Thyroid gland (tissue), 4 donors: ENCODE results near the gene PMM2. TPM values are rescaled to one million over a fixed set of nuclear protein-coding genes. Genes with fewer than 3 reads are reported as not detected.

Experiments
- DNase-seq, 2 donors: peaks; one replicate each; pipeline ENCODE4 v3.0.0-alpha.2; 2019
- H3K27ac ChIP-seq, 3 donors: fragments of 200-600 bp; sonication (generic); 1 replicate in 2 of 3; 2 replicates in 1 of 3; pipeline ENCODE4 v1.5.1; 2016 to 2019; ENCODE audit warnings: mild to moderate bottlenecking in 1 of 3, moderate library complexity in 1 of 3
- H3K27me3 ChIP-seq: fragments of 200-600 bp; sonication (generic); one replicate; pipeline ENCODE4 v1.5.1; 2019
- H3K36me3 ChIP-seq, 2 donors: fragments of 200-600 bp; sonication (generic); one replicate each; pipeline ENCODE4 v1.5.1; 2016 to 2019
- H3K4me1 ChIP-seq, 2 donors: fragments of 200-600 bp; sonication (generic); one replicate each; pipeline ENCODE4 v1.5.1; 2017 to 2019
- H3K4me3 ChIP-seq, 3 donors: fragments of 200-600 bp; sonication (generic); replicated peaks in 1 of 3; 1 replicate in 2 of 3; 2 replicates in 1 of 3; pipeline ENCODE4 v1.5.1; 2016; ENCODE audit warnings: mild to moderate bottlenecking in 1 of 3
- H3K9me3 ChIP-seq: fragments of 200-600 bp; sonication (generic); one replicate; pipeline ENCODE4 v1.5.1; 2017
- CTCF ChIP-seq, 6 experiments: fragments of 200-600 bp in 3 of 6; fragments of 450-650 bp in 3 of 6; sonication (generic) in 3 of 6; IDR thresholded peaks; one replicate each; pipeline ENCODE4 v1.5.1; 2016 to 2019; ENCODE audit warnings: antibody characterized with exemption in 6 of 6, mild to moderate bottlenecking in 2 of 6, inconsistent platforms in 1 of 6, moderate library complexity in 1 of 6
- POLR2A ChIP-seq, 2 donors: fragments of 450-650 bp; IDR thresholded peaks; one replicate each; pipeline ENCODE4 v1.6.1; 2017; ENCODE audit warnings: antibody characterized with exemption in 2 of 2, mild to moderate bottlenecking in 2 of 2, moderate library complexity in 1 of 2
- WGBS, 2 donors: methylation state at CpG; one replicate each; pipeline ENCODE4 v1.1.5; 2017; 5-methylcytosine and 5-hydroxymethylcytosine counted together
- intact Hi-C: fragments of 100-400 bp; cut with DNase I; formaldehyde crosslinking; loops from one replicate; pipeline ENCODE4 v1.15.1; 2023
- total RNA-seq, 4 donors: library from RNA; depleted of rRNA; stranded (reverse); fragments of >200 nt; gene quantifications; one replicate each; pipeline ENCODE4 v1.2.3, GENCODE V29; 2016

PMM2 gene
- total RNA-seq, 4 donors from 2014 or later: 26.2 to 49.6 (median 30.8) TPM

- Histone ChIP-seq H3K36me3 (peaks cover 40 to 43% of the 10 kb centered on the region in 2 donors), H3K4me1 (peaks cover 0 to 12% of the 10 kb centered on the region in 2 donors), H3K9me3 (no peaks in the 10 kb centered on the region), H3K27me3 (no peaks in the 10 kb centered on the region), H3K27ac (no peak overlapping the region), H3K4me3 (no peak overlapping the region)
- no peak for TF ChIP-seq CTCF (IDR thresholded peaks at IDR 0.05)
- no peak for TF ChIP-seq POLR2A (IDR thresholded peaks at IDR 0.05)
- intact Hi-C loops: loop anchor here (5.0 kb wide), 1 partner anchor 323 kb away; no protein-coding TSS in a partner anchor
- no peak for DNase-seq
- 87 to 94% methylated on average over 5 of the region's 5 CpGs for WGBS, 2 donors
Observed at GRCh38 chr16:8890549-8890921, 92.9 kb downstream of the PMM2 start.

- Histone ChIP-seq H3K27ac (no peak overlapping the region), H3K9me3 (no peaks in the 10 kb centered on the region), H3K4me3 (no peak overlapping the region), H3K27me3 (no peaks in the 10 kb centered on the region), H3K4me1 (peaks cover 0 to 3% of the 10 kb centered on the region in 2 donors), H3K36me3 (peaks cover 56 to 59% of the 10 kb centered on the region in 2 donors)
- TF ChIP-seq CTCF (IDR thresholded peaks at IDR 0.05) (no peak), POLR2A (IDR thresholded peaks at IDR 0.05) (no peak)
- no peak for DNase-seq
- intact Hi-C loops: loop anchor here (5.0 kb wide), 1 partner anchor 325 kb away; no protein-coding TSS in a partner anchor
- 79 to 86% methylated on average over 14 to 16 of the region's 16 CpGs for WGBS, 2 donors
Observed at GRCh38 chr16:8892101-8892575, 94.5 kb downstream of the PMM2 start.

DNA sequence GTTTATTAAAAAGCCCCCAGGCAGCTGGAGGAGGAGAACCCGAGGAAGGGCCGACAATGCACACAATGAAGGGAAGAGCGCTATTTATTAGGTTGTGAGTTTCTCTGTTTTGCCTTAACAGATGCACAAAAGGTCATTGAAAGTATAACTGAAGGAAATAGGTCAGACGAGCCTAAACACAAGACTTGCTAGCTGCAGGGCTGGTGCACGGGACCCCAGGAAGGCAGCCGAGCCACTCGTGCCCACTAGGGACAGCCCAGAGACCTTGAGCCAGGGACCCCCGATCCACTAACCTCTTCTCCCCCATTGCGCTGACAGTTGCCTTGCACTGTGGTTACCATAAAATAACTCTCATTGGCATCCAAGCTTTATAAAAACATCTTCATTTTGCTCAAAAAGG is 95.8 kb downstream of the PMM2 start:
- peaks cover 67 to 70% of the 10 kb centered on the region in 2 donors for H3K36me3 ChIP-seq
- DNase-seq: no peak
- no peaks in the 10 kb centered on the region for H3K9me3 ChIP-seq
- no peak overlapping the region for H3K4me3 ChIP-seq
- no peaks in the 10 kb centered on the region for H3K4me1 ChIP-seq
- H3K27me3 ChIP-seq: no peaks in the 10 kb centered on the region
- intact Hi-C loops: loop anchor here (5.0 kb wide), 1 partner anchor 326 kb away; no protein-coding TSS in a partner anchor
- TF ChIP-seq POLR2A (IDR thresholded peaks at IDR 0.05) (no peak), CTCF (IDR thresholded peaks at IDR 0.05) (no peak)
- no peak overlapping the region for H3K27ac ChIP-seq
- 84 to 85% methylated on average over 9 of the region's 9 CpGs for WGBS, 2 donors

GRCh38 chr16:8893976-8894690 is 96.5 kb downstream of the PMM2 start:
- TF ChIP-seq POLR2A (IDR thresholded peaks at IDR 0.05): no peak
- TF ChIP-seq CTCF (IDR thresholded peaks at IDR 0.05): no peak
- H3K9me3 ChIP-seq: no peaks in the 10 kb centered on the region
- DNase-seq: no peak
- WGBS, 2 donors: 82 to 83% methylated on average over 13 to 14 of the region's 14 CpGs
- no peak overlapping the region for H3K4me3 ChIP-seq
- intact Hi-C loops: loop anchor here (5.0 kb wide), 1 partner anchor 327 kb away; no protein-coding TSS in a partner anchor
- H3K27me3 ChIP-seq: no peaks in the 10 kb centered on the region
- H3K4me1 ChIP-seq: no peaks in the 10 kb centered on the region
- H3K36me3 ChIP-seq: peaks cover 74 to 77% of the 10 kb centered on the region in 2 donors
- H3K27ac ChIP-seq: no peak overlapping the region

GRCh38 chr16:8894736-8895334 is 97.2 kb downstream of the PMM2 start:
- peaks cover 81 to 82% of the 10 kb centered on the region in 2 donors for H3K36me3 ChIP-seq
- intact Hi-C loops: loop anchor here (5.0 kb wide), 1 partner anchor 328 kb away; no protein-coding TSS in a partner anchor
- no peak for TF ChIP-seq POLR2A (IDR thresholded peaks at IDR 0.05)
- TF ChIP-seq CTCF (IDR thresholded peaks at IDR 0.05): no peak

More at GRCh38 chr16:8894736-8895334, 97.2 kb downstream of the PMM2 start:
- no peaks in the 10 kb centered on the region for H3K4me1 ChIP-seq
- H3K27me3 ChIP-seq: no peaks in the 10 kb centered on the region
- H3K9me3 ChIP-seq: no peaks in the 10 kb centered on the region
- DNase-seq: no peak
- no peak overlapping the region for H3K27ac ChIP-seq
- 96% methylated on average over 20 to 21 of the region's 21 CpGs for WGBS, 2 donors
- no peak overlapping the region for H3K4me3 ChIP-seq
